Upper lobe of left lung (tissue), 4 donors: Measurements from ENCODE around the gene TNC.

Experiments
- POLR2A ChIP-seq, 4 donors: fragments of 450-650 bp; IDR thresholded peaks; one replicate each; pipeline ENCODE4 v1.5.1; 2016 to 2017; ENCODE audit warnings: antibody characterized with exemption in 4 of 4, mild to moderate bottlenecking in 2 of 4
- TF ChIP-seq, protein P1 (sequence below), 6 experiments: fragments of 450-650 bp in 4 of 6; fragments of 200-600 bp in 2 of 6; sonication (generic) in 2 of 6; IDR thresholded peaks; one replicate each; pipeline ENCODE4 v1.5.1; 2016 to 2019; ENCODE audit warnings: antibody characterized with exemption in 6 of 6

GRCh38 chr9:115141612-115142011 is 23.7 kb upstream of the TNC start:
- TF ChIP-seq POLR2A (IDR thresholded peaks at IDR 0.05) = no peak
- TF ChIP-seq, protein P1, sequence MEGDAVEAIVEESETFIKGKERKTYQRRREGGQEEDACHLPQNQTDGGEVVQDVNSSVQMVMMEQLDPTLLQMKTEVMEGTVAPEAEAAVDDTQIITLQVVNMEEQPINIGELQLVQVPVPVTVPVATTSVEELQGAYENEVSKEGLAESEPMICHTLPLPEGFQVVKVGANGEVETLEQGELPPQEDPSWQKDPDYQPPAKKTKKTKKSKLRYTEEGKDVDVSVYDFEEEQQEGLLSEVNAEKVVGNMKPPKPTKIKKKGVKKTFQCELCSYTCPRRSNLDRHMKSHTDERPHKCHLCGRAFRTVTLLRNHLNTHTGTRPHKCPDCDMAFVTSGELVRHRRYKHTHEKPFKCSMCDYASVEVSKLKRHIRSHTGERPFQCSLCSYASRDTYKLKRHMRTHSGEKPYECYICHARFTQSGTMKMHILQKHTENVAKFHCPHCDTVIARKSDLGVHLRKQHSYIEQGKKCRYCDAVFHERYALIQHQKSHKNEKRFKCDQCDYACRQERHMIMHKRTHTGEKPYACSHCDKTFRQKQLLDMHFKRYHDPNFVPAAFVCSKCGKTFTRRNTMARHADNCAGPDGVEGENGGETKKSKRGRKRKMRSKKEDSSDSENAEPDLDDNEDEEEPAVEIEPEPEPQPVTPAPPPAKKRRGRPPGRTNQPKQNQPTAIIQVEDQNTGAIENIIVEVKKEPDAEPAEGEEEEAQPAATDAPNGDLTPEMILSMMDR (IDR thresholded peaks at IDR 0.05) = no peak
